Adrenal gland (tissue), 5 donors: ENCODE measurements around the gene PIAS1.

Source experiments
- POLR2A ChIP-seq, 2 donors: fragments of 450-650 bp; IDR thresholded peaks; one replicate each; pipeline ENCODE4 v1.6.1; 2017; ENCODE audit warnings: antibody characterized with exemption in 2 of 2, mild to moderate bottlenecking in 2 of 2, moderate library complexity in 1 of 2
- TF ChIP-seq, protein P1 (sequence below), 6 experiments: fragments of 450-650 bp in 4 of 6; fragments of 200-600 bp in 2 of 6; sonication (generic) in 1 of 6; IDR thresholded peaks; 1 replicate in 5 of 6; 2 replicates in 1 of 6; pipeline versions ENCODE4 v1.5.1 to v1.8.0; 2016 to 2021; ENCODE audit warnings: antibody characterized with exemption in 6 of 6, mild to moderate bottlenecking in 2 of 6, moderate library complexity in 1 of 6
- donor health status: DM: no; HTN: no; CAD: no.

DNA sequence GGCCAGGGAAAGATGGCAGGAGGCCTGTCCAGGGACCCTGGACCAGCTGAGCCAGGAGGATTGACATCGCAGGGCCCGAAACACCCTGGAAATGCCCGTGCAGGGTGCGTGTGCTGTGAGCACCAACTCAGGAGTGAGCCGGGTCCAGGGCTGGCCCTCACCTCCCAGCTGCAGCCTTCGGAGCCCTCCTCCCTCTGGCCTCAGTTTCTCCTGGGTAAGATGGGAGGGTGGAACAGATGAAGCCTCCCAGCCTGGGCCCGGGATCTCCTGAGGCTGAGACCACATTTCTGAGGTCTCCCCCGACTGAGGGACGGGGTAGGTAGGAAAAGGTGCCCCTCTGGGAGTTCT lies 156.3 kb downstream of the PIAS1 start:
- TF ChIP-seq, protein P1, sequence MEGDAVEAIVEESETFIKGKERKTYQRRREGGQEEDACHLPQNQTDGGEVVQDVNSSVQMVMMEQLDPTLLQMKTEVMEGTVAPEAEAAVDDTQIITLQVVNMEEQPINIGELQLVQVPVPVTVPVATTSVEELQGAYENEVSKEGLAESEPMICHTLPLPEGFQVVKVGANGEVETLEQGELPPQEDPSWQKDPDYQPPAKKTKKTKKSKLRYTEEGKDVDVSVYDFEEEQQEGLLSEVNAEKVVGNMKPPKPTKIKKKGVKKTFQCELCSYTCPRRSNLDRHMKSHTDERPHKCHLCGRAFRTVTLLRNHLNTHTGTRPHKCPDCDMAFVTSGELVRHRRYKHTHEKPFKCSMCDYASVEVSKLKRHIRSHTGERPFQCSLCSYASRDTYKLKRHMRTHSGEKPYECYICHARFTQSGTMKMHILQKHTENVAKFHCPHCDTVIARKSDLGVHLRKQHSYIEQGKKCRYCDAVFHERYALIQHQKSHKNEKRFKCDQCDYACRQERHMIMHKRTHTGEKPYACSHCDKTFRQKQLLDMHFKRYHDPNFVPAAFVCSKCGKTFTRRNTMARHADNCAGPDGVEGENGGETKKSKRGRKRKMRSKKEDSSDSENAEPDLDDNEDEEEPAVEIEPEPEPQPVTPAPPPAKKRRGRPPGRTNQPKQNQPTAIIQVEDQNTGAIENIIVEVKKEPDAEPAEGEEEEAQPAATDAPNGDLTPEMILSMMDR (IDR thresholded peaks at IDR 0.05): no peak
- no peak for TF ChIP-seq POLR2A (IDR thresholded peaks at IDR 0.05)
